Measurements from ENCODE around the gene GDF10. TPM values are rescaled to one million over a fixed set of nuclear protein-coding genes. Genes with fewer than 3 reads are reported as not detected.

GDF10 gene
- total and polyA plus RNA-seq, 2 of the 8 experiments (the other 6 are each of a cell fraction or from before 2014, with no cell fraction given) = 0.19 to 0.32 TPM

GRCh38 chr10:47266602-47267001 is 33.4 kb upstream of the GDF10 start:
- H3K36me3 ChIP-seq (ENCODE audit: control insufficient read depth in 2 of 4, insufficient read depth in 4 of 4, low read length in 3 of 4) = no peaks in the 10 kb centered on the region
- H2BK12ac ChIP-seq (ENCODE audit: low read depth, low read length) = no peak overlapping the region
- H3K56ac ChIP-seq (replicated peaks; ENCODE audit: insufficient read length, low read depth, low read length) = no peak overlapping the region
- H2BK15ac ChIP-seq (ENCODE audit: low read length) = no peak overlapping the region
- no peak overlapping the region for H3K14ac ChIP-seq (ENCODE audit: insufficient read length)
- no peaks in the 10 kb centered on the region for H3K23me2 ChIP-seq (ENCODE audit: low read depth, low read length)
- no peaks in the 10 kb centered on the region for H3K79me2 ChIP-seq (ENCODE audit: control insufficient read depth in 1 of 2, insufficient read depth in 2 of 2, low read length in 2 of 2)
- H2BK5ac ChIP-seq (ENCODE audit: low read depth, low read length) = no peak overlapping the region
- H3K27ac ChIP-seq (ENCODE audit: low read depth, low read length) = no peak overlapping the region
- H2BK120ac ChIP-seq (replicated peaks; ENCODE audit: low read depth, low read length) = no peak overlapping the region
- no peak overlapping the region for H2BK20ac ChIP-seq (ENCODE audit: low read length)
- FAIRE-seq (no peak), DNase-seq (ENCODE audit: low read depth in 1 of 2, low spot score in 2 of 2) (no peak)
- H3K9me3 ChIP-seq (ENCODE audit: insufficient read depth in 2 of 2, low read depth in 1 of 2, low read length in 1 of 2) = no peaks in the 10 kb centered on the region
- H3K9ac ChIP-seq (replicated peaks in 1 of 4; ENCODE audit: extremely low read depth in 1 of 4, low read depth in 3 of 4, low read length in 3 of 4) = no peak overlapping the region
- no peak overlapping the region for H2AK5ac ChIP-seq (ENCODE audit: low read depth, low read length)
- no peaks in the 10 kb centered on the region for H3K79me1 ChIP-seq (ENCODE audit: low read depth, low read length)
- no peak overlapping the region for H3K4me3 ChIP-seq (ENCODE audit: extremely low read depth in 1 of 4, insufficient read depth in 2 of 4, low read depth in 3 of 4, low read length in 4 of 4)
- H4K5ac ChIP-seq (ENCODE audit: insufficient read length, low read depth, low read length) = no peak overlapping the region
- no peak overlapping the region for H2AFZ ChIP-seq (ENCODE audit: low read length)
- no peak overlapping the region for H3K18ac ChIP-seq (ENCODE audit: extremely low read depth, low read length)
- no peaks in the 10 kb centered on the region for H3K4me1 ChIP-seq (replicated peaks in 1 of 4; ENCODE audit: control insufficient read depth in 3 of 4, insufficient read depth in 4 of 4, low read length in 3 of 4)
- ChIA-PET POLR2A (ENCODE audit: partially characterized antibody) (no interaction called here), CTCF (ENCODE audit: partially characterized antibody) (interaction anchor here (1.1 kb wide), 1 partner anchor 43 kb away, joined by 4 read pairs; no protein-coding TSS in a partner anchor)
- 91% methylated on average over 5 of the region's 5 CpGs; no CpG with 5 or more reads in 1 of the 2 experiments for WGBS, 2 experiments (ENCODE audit: extremely low coverage in 1 of 2, insufficient coverage in 1 of 2, insufficient read length in 1 of 2, insufficient replicate concordance in 2 of 2, low coverage in 1 of 2, low lambda C conversion rate in 2 of 2, missing lambda C conversion rate in 1 of 2)
- no peak overlapping the region for H4K91ac ChIP-seq (replicated peaks; ENCODE audit: insufficient read length, low read length)
- H3K4me2 ChIP-seq (ENCODE audit: insufficient read depth in 1 of 2, low read depth in 2 of 2, low read length in 2 of 2) = no peak overlapping the region
- H3K4ac ChIP-seq (replicated peaks; ENCODE audit: insufficient read length, low read depth, low read length) = no peak overlapping the region
- H3K23ac ChIP-seq (ENCODE audit: insufficient read length) = no peak overlapping the region
- no peaks in the 10 kb centered on the region for H3K27me3 ChIP-seq (replicated peaks in 1 of 4; ENCODE audit: control insufficient read depth in 3 of 4, extremely low read depth in 1 of 4, insufficient read depth in 3 of 4, low read length in 3 of 4)
- H4K20me1 ChIP-seq (replicated peaks in 1 of 2; ENCODE audit: control insufficient read depth in 1 of 2, insufficient read depth in 2 of 2, low read length in 2 of 2) = no peaks in the 10 kb centered on the region
- H4K8ac ChIP-seq (ENCODE audit: extremely low read depth, insufficient read depth, low read length) = no peak overlapping the region
- TF ChIP-seq POLR2A (IDR thresholded peaks at IDR 0.05; ENCODE audit: control extremely low read depth in 1 of 2, low read depth in 2 of 2, low read length in 2 of 2) = no peak
- TF ChIP-seq SP2 (IDR thresholded peaks at IDR 0.05; ENCODE audit: low read length) = no peak
- no peak for TF ChIP-seq CHD2 (IDR thresholded peaks at IDR 0.05; ENCODE audit: low read length)
- no peak for TF ChIP-seq SIX5 (IDR thresholded peaks at IDR 0.05; ENCODE audit: low read depth, low read length)
- no peak for TF ChIP-seq ATF2 (IDR thresholded peaks at IDR 0.05; ENCODE audit: low read length)
- TF ChIP-seq SP4 (IDR thresholded peaks at IDR 0.05; ENCODE audit: low read length) = no peak
- TF ChIP-seq MAFK (IDR thresholded peaks at IDR 0.05; ENCODE audit: low read depth, low read length) = no peak
- no peak for TF ChIP-seq SP1 (IDR thresholded peaks at IDR 0.05; ENCODE audit: low read depth, low read length)
- no peak for TF ChIP-seq NANOG (IDR thresholded peaks at IDR 0.05; ENCODE audit: insufficient read depth, low read depth, low read length, poor library complexity, severe bottlenecking)
- TF ChIP-seq KDM4A (IDR thresholded peaks at IDR 0.05; ENCODE audit: low read depth, low read length, severe bottlenecking) = no peak
- TF ChIP-seq RAD21 (IDR thresholded peaks at IDR 0.05 in 1 of 2, conservative IDR thresholded peaks at IDR 0.05 in 1 of 2; ENCODE audit: low read depth in 2 of 2, low read length in 2 of 2) = no peak
- no peak for TF ChIP-seq ASH2L (IDR thresholded peaks at IDR 0.05; ENCODE audit: low read length)
- no peak for TF ChIP-seq FOSL1 (IDR thresholded peaks at IDR 0.05; ENCODE audit: insufficient read depth, low read depth, low read length)
- TF ChIP-seq GABPA (IDR thresholded peaks at IDR 0.05; ENCODE audit: borderline replicate concordance, insufficient read depth, low read length) = no peak
